ENCODE data around the gene ORAI2.

- TF ChIP-seq CTCF (CRISPR knock-in tag; IDR thresholded peaks at IDR 0.05) (peak; percentile 28), POLR2AphosphoS5 (IDR thresholded peaks at IDR 0.05; ENCODE audit: low read depth, low read length) (no peak), CHD4 (IDR thresholded peaks at IDR 0.05; ENCODE audit: borderline replicate concordance, low read length) (no peak), ZBTB40 (IDR thresholded peaks at IDR 0.05) (no peak), ZBTB40 (CRISPR knock-in tag; IDR thresholded peaks at IDR 0.05) (no peak), JUNB (CRISPR knock-in tag; IDR thresholded peaks at IDR 0.05; ENCODE audit: borderline replicate concordance) (no peak), ZNF75D (CRISPR knock-in tag; IDR thresholded peaks at IDR 0.05; ENCODE audit: borderline replicate concordance) (no peak), ZNF326 (CRISPR knock-in tag; IDR thresholded peaks at IDR 0.05; ENCODE audit: borderline replicate concordance) (no peak), ZNF570 (CRISPR knock-in tag; IDR thresholded peaks at IDR 0.05; ENCODE audit: borderline replicate concordance) (no peak), SMAD9 (CRISPR knock-in tag; IDR thresholded peaks at IDR 0.05) (no peak)
- TF ChIP-seq, protein P1, sequence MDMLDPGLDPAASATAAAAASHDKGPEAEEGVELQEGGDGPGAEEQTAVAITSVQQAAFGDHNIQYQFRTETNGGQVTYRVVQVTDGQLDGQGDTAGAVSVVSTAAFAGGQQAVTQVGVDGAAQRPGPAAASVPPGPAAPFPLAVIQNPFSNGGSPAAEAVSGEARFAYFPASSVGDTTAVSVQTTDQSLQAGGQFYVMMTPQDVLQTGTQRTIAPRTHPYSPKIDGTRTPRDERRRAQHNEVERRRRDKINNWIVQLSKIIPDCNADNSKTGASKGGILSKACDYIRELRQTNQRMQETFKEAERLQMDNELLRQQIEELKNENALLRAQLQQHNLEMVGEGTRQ (IDR thresholded peaks at IDR 0.05; ENCODE audit: low read depth, low read length), result no peak
- TF ChIP-seq, protein P1 (CRISPR knock-in tag; IDR thresholded peaks at IDR 0.05; ENCODE audit: borderline replicate concordance), result no peak
- TF ChIP-seq, protein P2, sequence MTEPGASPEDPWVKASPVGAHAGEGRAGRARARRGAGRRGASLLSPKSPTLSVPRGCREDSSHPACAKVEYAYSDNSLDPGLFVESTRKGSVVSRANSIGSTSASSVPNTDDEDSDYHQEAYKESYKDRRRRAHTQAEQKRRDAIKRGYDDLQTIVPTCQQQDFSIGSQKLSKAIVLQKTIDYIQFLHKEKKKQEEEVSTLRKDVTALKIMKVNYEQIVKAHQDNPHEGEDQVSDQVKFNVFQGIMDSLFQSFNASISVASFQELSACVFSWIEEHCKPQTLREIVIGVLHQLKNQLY (CRISPR knock-in tag; IDR thresholded peaks at IDR 0.05), result no peak
These were observed 20.8 kb upstream of the ORAI2 start for GRCh38 chr7:102412548-102412947.

Data from HepG2 (cell line).